Measurements from ENCODE around the gene PLA2R1.

PLA2R1 gene

GRCh38 chr2:159921752-159922404 is 140.5 kb downstream of the PLA2R1 start (continued):
- TF ChIP-seq ZNF214 (tag by site-specific recombination; IDR thresholded peaks at IDR 0.05; ENCODE audit: borderline replicate concordance) (no peak), SALL2 (tag by site-specific recombination; IDR thresholded peaks at IDR 0.05; ENCODE audit: borderline replicate concordance) (no peak)

DNA sequence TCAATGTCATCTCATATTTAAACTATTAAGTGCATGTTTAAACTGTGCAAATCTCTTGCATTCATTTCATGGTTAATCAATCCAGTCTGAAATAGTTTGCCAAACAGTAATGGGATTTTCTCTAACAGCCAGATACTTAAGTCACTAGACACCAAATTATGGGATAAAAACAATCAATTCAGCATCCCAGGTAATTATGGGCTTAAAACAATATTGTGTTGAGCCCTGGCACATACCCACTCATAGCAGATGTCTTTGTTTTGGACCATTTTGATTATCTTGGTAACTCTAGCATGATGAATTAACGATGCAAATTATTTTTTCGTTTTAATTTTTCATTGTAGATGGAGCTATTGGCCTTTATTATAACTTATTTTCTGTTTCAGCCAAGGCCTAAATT is 145.9 kb downstream of the PLA2R1 start:
- TF ChIP-seq ZNF404 (tag by site-specific recombination; IDR thresholded peaks at IDR 0.05) (no peak), ZNF175 (tag by site-specific recombination; IDR thresholded peaks at IDR 0.05) (no peak), ZNF362 (tag by site-specific recombination; IDR thresholded peaks at IDR 0.05) (no peak), ZNF184 (tag by site-specific recombination; IDR thresholded peaks at IDR 0.05) (no peak), ZBTB8A (tag by site-specific recombination; IDR thresholded peaks at IDR 0.05) (no peak), ZNF280C (tag by site-specific recombination; IDR thresholded peaks at IDR 0.05) (no peak), ZNF366 (tag by site-specific recombination; conservative IDR thresholded peaks at IDR 0.05) (no peak), ZNF48 (tag by site-specific recombination; IDR thresholded peaks at IDR 0.05) (no peak), ZNF350 (tag by site-specific recombination; IDR thresholded peaks at IDR 0.05) (no peak), ZIC2 (tag by site-specific recombination; IDR thresholded peaks at IDR 0.05) (no peak)
- TF ChIP-seq, protein P1, sequence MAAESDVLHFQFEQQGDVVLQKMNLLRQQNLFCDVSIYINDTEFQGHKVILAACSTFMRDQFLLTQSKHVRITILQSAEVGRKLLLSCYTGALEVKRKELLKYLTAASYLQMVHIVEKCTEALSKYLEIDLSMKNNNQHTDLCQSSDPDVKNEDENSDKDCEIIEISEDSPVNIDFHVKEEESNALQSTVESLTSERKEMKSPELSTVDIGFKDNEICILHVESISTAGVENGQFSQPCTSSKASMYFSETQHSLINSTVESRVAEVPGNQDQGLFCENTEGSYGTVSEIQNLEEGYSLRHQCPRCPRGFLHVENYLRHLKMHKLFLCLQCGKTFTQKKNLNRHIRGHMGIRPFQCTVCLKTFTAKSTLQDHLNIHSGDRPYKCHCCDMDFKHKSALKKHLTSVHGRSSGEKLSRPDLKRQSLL (tag by site-specific recombination; IDR thresholded peaks at IDR 0.05): no peak
- no peaks in the 10 kb centered on the region for H3K4me1 ChIP-seq (ENCODE audit: control insufficient read depth, insufficient read depth, low read length)
- POLR2A ChIA-PET: no interaction called here
- H3K4me3 ChIP-seq (ENCODE audit: low read depth, low read length): no peak overlapping the region
- no peaks in the 10 kb centered on the region for H3K9me3 ChIP-seq (ENCODE audit: control insufficient read depth, insufficient read depth, low read depth, low read length)
- CTCF ChIA-PET: interaction anchor here (1.2 kb wide), 1 partner anchor 110 kb away, joined by 4 read pairs; no protein-coding TSS in a partner anchor
- H3K36me3 ChIP-seq (ENCODE audit: control insufficient read depth in 2 of 2, insufficient read depth in 1 of 2, low read length in 2 of 2): no peaks in the 10 kb centered on the region
- no peak overlapping the region for H3K27ac ChIP-seq (ENCODE audit: extremely low read depth, low read depth, low read length)

DNA sequence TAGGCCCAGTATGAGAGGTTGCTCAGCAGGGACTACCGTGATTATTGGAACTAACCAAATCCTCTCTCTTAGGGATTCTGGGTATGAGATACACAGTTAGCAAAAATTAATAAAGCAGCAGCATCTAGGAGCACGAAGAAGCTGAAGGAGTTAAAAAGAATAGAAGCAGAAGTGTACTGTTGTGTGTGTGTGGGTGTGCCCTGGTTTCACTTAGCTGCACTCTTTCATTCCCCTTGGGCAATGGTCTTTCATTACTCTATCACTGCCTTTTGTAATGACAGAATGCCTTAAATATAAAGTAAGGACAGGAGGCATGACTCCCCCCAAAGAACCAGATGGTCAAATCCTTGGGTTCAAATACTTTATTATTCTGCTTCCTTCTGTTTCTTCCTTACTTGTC is 148.5 kb downstream of the PLA2R1 start:
- Histone ChIP-seq H3K36me3 (ENCODE audit: control insufficient read depth in 2 of 2, insufficient read depth in 1 of 2, low read length in 2 of 2) (no peaks in the 10 kb centered on the region), H3K9me3 (ENCODE audit: control insufficient read depth, insufficient read depth, low read depth, low read length) (no peaks in the 10 kb centered on the region), H3K4me3 (ENCODE audit: low read depth, low read length) (no peak overlapping the region), H3K27ac (ENCODE audit: extremely low read depth, low read depth, low read length) (no peak overlapping the region), H3K4me1 (ENCODE audit: control insufficient read depth, insufficient read depth, low read length) (no peaks in the 10 kb centered on the region)
- CTCF ChIA-PET: no interaction called here
- POLR2A ChIA-PET: no interaction called here
- TF ChIP-seq KLF17 (tag by site-specific recombination; IDR thresholded peaks at IDR 0.05): no peak
- TF ChIP-seq ZNF311 (tag by site-specific recombination; IDR thresholded peaks at IDR 0.05; ENCODE audit: borderline replicate concordance): no peak
- no peak for TF ChIP-seq ZNF76 (tag by site-specific recombination; IDR thresholded peaks at IDR 0.05; ENCODE audit: borderline replicate concordance, low read depth)
- TF ChIP-seq ZBTB48 (tag by site-specific recombination; IDR thresholded peaks at IDR 0.05): no peak
- no peak for TF ChIP-seq ZNF549 (tag by site-specific recombination; IDR thresholded peaks at IDR 0.05)
- no peak for TF ChIP-seq ZNF571 (tag by site-specific recombination; IDR thresholded peaks at IDR 0.05)
- no peak for TF ChIP-seq ZNF530 (tag by site-specific recombination; IDR thresholded peaks at IDR 0.05; ENCODE audit: low read depth)
- TF ChIP-seq ZNF701 (tag by site-specific recombination; IDR thresholded peaks at IDR 0.05): no peak
- no peak for TF ChIP-seq ZNF624 (tag by site-specific recombination; IDR thresholded peaks at IDR 0.05)
- no peak for TF ChIP-seq KLF10 (tag by site-specific recombination; IDR thresholded peaks at IDR 0.05)
- no peak for TF ChIP-seq SP7 (tag by site-specific recombination; IDR thresholded peaks at IDR 0.05)
- TF ChIP-seq, protein P2, sequence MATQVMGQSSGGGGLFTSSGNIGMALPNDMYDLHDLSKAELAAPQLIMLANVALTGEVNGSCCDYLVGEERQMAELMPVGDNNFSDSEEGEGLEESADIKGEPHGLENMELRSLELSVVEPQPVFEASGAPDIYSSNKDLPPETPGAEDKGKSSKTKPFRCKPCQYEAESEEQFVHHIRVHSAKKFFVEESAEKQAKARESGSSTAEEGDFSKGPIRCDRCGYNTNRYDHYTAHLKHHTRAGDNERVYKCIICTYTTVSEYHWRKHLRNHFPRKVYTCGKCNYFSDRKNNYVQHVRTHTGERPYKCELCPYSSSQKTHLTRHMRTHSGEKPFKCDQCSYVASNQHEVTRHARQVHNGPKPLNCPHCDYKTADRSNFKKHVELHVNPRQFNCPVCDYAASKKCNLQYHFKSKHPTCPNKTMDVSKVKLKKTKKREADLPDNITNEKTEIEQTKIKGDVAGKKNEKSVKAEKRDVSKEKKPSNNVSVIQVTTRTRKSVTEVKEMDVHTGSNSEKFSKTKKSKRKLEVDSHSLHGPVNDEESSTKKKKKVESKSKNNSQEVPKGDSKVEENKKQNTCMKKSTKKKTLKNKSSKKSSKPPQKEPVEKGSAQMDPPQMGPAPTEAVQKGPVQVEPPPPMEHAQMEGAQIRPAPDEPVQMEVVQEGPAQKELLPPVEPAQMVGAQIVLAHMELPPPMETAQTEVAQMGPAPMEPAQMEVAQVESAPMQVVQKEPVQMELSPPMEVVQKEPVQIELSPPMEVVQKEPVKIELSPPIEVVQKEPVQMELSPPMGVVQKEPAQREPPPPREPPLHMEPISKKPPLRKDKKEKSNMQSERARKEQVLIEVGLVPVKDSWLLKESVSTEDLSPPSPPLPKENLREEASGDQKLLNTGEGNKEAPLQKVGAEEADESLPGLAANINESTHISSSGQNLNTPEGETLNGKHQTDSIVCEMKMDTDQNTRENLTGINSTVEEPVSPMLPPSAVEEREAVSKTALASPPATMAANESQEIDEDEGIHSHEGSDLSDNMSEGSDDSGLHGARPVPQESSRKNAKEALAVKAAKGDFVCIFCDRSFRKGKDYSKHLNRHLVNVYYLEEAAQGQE (tag by site-specific recombination; IDR thresholded peaks at IDR 0.05): no peak
